Esophagus muscularis mucosa (tissue), 4 donors: ENCODE data around the gene LAMA3. TPM values are rescaled to one million over a fixed set of nuclear protein-coding genes. Genes with fewer than 3 reads are reported as not detected.

Experiments
- DNase-seq: peaks from one replicate; pipeline ENCODE4 v3.0.0-alpha.2; 2017; ENCODE audit errors: extremely low spot score
- H3K27ac ChIP-seq, 4 donors: fragments of 200-600 bp; sonication (generic); replicated peaks in 1 of 4; 1 replicate in 3 of 4; 2 replicates in 1 of 4; pipeline ENCODE4 v1.5.1; 2016 to 2019; ENCODE audit warnings: mild to moderate bottlenecking in 1 of 4
- H3K27me3 ChIP-seq, 4 donors: fragments of 200-600 bp; sonication (generic); one replicate each; pipeline versions ENCODE4 v1.5.1 to v1.6.0; 2016 to 2019
- H3K36me3 ChIP-seq, 4 donors: fragments of 200-600 bp; sonication (generic); one replicate each; pipeline ENCODE4 v1.5.1; 2016 to 2019
- H3K4me1 ChIP-seq, 4 donors: fragments of 200-600 bp; sonication (generic); one replicate each; pipeline ENCODE4 v1.5.1; 2016 to 2019
- H3K4me3 ChIP-seq, 4 donors: fragments of 200-600 bp; sonication (generic); 1 replicate in 2 of 4; 2 replicates in 2 of 4; pipeline ENCODE4 v1.5.1; 2016 to 2019; ENCODE audit warnings: mild to moderate bottlenecking in 4 of 4, moderate library complexity in 1 of 4
- H3K9me3 ChIP-seq, 4 donors: fragments of 200-600 bp; sonication (generic); 1 replicate in 3 of 4; 2 replicates in 1 of 4; pipeline ENCODE4 v1.5.1; 2016 to 2019
- CTCF ChIP-seq, 3 experiments: fragments of 200-600 bp in 2 of 3; fragments of 450-650 bp in 1 of 3; sonication (generic) in 2 of 3; IDR thresholded peaks; one replicate each; pipeline ENCODE4 v1.5.1; 2017 to 2019; ENCODE audit warnings: antibody characterized with exemption in 3 of 3, mild to moderate bottlenecking in 2 of 3, moderate library complexity in 1 of 3
- EP300 ChIP-seq: sonication (generic); formaldehyde crosslinking; IDR thresholded peaks from one replicate; pipeline ENCODE4 v1.6.1; 2017; ENCODE audit warnings: antibody characterized with exemption
- POLR2A ChIP-seq: fragments of 450-650 bp; IDR thresholded peaks from one replicate; pipeline ENCODE4 v1.6.1; 2017; ENCODE audit warnings: antibody characterized with exemption, moderate library complexity, mild to moderate bottlenecking, low read depth
- POLR2AphosphoS5 ChIP-seq, 2 donors: sonication (generic); formaldehyde crosslinking; IDR thresholded peaks; one replicate each; pipeline ENCODE4 v1.6.1; 2017; ENCODE audit warnings: antibody characterized with exemption in 2 of 2
- WGBS: methylation state at CpG from one replicate; pipeline ENCODE4 v1.1.5; 2018; 5-methylcytosine and 5-hydroxymethylcytosine counted together
- intact Hi-C: fragments of 100-400 bp; cut with DNase I; formaldehyde crosslinking; loops from one replicate; pipeline ENCODE4 v1.15.1; 2023
- total RNA-seq, 4 donors: library from RNA; depleted of rRNA; stranded (reverse); fragments of >200 nt; gene quantifications; one replicate each; pipeline versions ENCODE4 v1.1.0 to v1.2.1, GENCODE V29; 2016

Gene LAMA3
- total RNA-seq, 4 donors from 2014 or later: 7.5 to 12.9 (median 11.7) TPM

- no peak for DNase-seq
- H3K4me3 ChIP-seq: no peak overlapping the region
- H3K9me3 ChIP-seq: no peaks in the 10 kb centered on the region
- H3K27me3 ChIP-seq: no peaks in the 10 kb centered on the region
- H3K27ac ChIP-seq: peak overlapping the region in 1 of 4 donors; percentile 14
- intact Hi-C loops: no loop called here
- H3K4me1 ChIP-seq: peaks cover 0 to 33% (median 9%) of the 10 kb centered on the region in 4 donors
- 75% methylated on average over 3 of the region's 3 CpGs for WGBS
- TF ChIP-seq POLR2A: no peak
- no peak for TF ChIP-seq CTCF (IDR thresholded peaks at IDR 0.05)
- no peak for TF ChIP-seq EP300
- no peak for TF ChIP-seq POLR2AphosphoS5 (IDR thresholded peaks at IDR 0.05)
- H3K36me3 ChIP-seq: peaks cover 0 to 6% (median 0%) of the 10 kb centered on the region in 4 donors
Measured at GRCh38 chr18:23648456-23648855, 40.8 kb upstream of the LAMA3 start.

DNA sequence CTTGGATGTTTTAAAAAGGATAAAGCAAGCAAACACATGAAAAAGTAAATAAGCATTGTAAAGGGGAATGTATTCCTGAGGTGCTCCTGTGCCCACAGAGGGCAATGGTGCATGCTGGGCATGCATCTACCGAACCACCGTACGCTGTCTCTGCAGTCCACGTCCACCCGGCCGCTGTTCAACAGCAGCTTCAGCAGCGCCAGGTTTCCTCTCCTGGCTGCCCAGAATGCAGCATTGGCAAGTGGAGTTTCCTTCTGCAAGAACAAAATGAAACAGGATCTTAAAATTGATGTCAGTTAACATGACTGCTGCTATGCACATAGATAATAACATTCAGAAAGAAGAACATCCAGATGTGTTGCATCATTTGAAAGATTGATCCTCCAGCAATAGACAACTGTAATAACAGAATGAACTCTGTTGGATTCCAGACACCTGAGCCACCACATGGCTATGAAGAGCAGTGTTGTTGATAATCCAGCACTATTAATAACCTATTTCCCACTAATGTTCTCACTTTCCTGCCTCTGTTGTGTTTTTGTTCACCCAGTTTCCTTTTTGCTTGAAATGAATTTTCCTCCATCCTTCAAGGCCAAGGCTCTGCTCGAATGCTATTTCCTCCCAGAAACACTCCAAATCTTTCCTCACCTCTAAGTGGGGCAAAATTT lies 40.2 kb upstream of the LAMA3 start:
- DNase-seq: no peak
- peaks cover 0 to 6% (median 0%) of the 10 kb centered on the region in 4 donors for H3K36me3 ChIP-seq
- no peak overlapping the region for H3K4me3 ChIP-seq
- H3K9me3 ChIP-seq: no peaks in the 10 kb centered on the region
- intact Hi-C loops: no loop called here
- no peak for TF ChIP-seq POLR2A
- no peak for TF ChIP-seq EP300
- TF ChIP-seq CTCF (IDR thresholded peaks at IDR 0.05): no peak
- TF ChIP-seq POLR2AphosphoS5 (IDR thresholded peaks at IDR 0.05): no peak
- peaks cover 0 to 33% (median 9%) of the 10 kb centered on the region in 4 donors for H3K4me1 ChIP-seq
- H3K27me3 ChIP-seq: no peaks in the 10 kb centered on the region
- H3K27ac ChIP-seq: peak overlapping the region in 1 of 4 donors; percentile 61
- 50% methylated on average over 8 of the region's 8 CpGs for whole genome bisulfite sequencing

- no peak overlapping the region for H3K4me3 ChIP-seq
- H3K27me3 ChIP-seq: no peaks in the 10 kb centered on the region
- H3K36me3 ChIP-seq: peaks cover 0 to 6% (median 0%) of the 10 kb centered on the region in 4 donors
- TF ChIP-seq EP300 (no peak), POLR2AphosphoS5 (IDR thresholded peaks at IDR 0.05) (no peak), CTCF (IDR thresholded peaks at IDR 0.05) (no peak), POLR2A (no peak)
- no peak for DNase-seq
- WGBS: 81% methylated on average over 6 of the region's 6 CpGs
- peak overlapping the region in 1 of 4 donors; percentile 10 for H3K27ac ChIP-seq
- H3K4me1 ChIP-seq: peaks cover 0 to 33% (median 9%) of the 10 kb centered on the region in 4 donors
- H3K9me3 ChIP-seq: no peaks in the 10 kb centered on the region
- intact Hi-C loops: no loop called here
Measured at GRCh38 chr18:23650968-23651927, 38.0 kb upstream of the LAMA3 start.

- intact Hi-C loops: no loop called here
- 83% methylated on average over 6 of the region's 6 CpGs for WGBS
- Histone ChIP-seq H3K4me1 (peaks cover 0 to 33% (median 9%) of the 10 kb centered on the region in 4 donors), H3K27me3 (no peaks in the 10 kb centered on the region), H3K27ac (no peak overlapping the region), H3K36me3 (peaks cover 0 to 6% (median 0%) of the 10 kb centered on the region in 4 donors), H3K4me3 (no peak overlapping the region), H3K9me3 (no peaks in the 10 kb centered on the region)
- TF ChIP-seq POLR2AphosphoS5 (IDR thresholded peaks at IDR 0.05) (no peak), EP300 (no peak), CTCF (IDR thresholded peaks at IDR 0.05) (no peak), POLR2A (no peak)
- DNase-seq: no peak
Measured at GRCh38 chr18:23652232-23652631, 37.0 kb upstream of the LAMA3 start.
